Fibroblast of pulmonary artery (primary cell): ENCODE data around the gene EXOC7.

Experiments
- DNase-seq: peaks from one replicate; pipeline ENCODE4 v3.0.0-alpha.2; 2010; ENCODE audit warnings: low read depth
- H3K4me3 ChIP-seq: replicated peaks from 2 replicates; pipeline ENCODE4 v1.5.1; 2011; ENCODE audit warnings: low read depth, mild to moderate bottlenecking, control low read depth, low read length, moderate library complexity
- TF ChIP-seq, protein P1 (sequence below): IDR thresholded peaks from 2 replicates; pipeline ENCODE4 v1.5.1; 2011; ENCODE audit warnings: mild to moderate bottlenecking, control low read depth, low read length, inconsistent platforms; ENCODE audit errors: missing control alignments

The EXOC7 gene

DNA sequence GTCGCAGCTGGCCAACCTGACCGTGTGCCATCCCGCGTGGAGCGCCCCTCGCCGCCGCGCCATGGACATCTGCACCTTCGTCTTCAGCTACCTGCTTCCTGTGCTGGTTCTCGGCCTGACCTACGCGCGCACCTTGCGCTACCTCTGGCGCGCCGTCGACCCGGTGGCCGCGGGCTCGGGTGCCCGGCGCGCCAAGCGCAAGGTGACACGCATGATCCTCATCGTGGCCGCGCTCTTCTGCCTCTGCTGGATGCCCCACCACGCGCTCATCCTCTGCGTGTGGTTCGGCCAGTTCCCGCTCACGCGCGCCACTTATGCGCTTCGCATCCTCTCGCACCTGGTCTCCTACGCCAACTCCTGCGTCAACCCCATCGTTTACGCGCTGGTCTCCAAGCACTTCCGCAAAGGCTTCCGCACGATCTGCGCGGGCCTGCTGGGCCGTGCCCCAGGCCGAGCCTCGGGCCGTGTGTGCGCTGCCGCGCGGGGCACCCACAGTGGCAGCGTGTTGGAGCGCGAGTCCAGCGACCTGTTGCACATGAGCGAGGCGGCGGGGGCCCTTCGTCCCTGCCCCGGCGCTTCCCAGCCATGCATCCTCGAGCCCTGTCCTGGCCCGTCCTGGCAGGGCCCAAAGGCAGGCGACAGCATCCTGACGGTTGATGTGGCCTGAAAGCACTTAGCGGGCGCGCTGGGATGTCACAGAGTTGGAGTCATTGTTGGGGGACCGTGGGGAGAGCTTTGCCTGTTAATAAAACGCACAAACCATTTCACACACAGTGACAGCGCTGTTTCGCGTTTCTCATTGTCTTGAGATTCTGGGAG, 26.6 kb downstream of the EXOC7 start:
- DNase-seq, result no peak
- TF ChIP-seq, protein P1, sequence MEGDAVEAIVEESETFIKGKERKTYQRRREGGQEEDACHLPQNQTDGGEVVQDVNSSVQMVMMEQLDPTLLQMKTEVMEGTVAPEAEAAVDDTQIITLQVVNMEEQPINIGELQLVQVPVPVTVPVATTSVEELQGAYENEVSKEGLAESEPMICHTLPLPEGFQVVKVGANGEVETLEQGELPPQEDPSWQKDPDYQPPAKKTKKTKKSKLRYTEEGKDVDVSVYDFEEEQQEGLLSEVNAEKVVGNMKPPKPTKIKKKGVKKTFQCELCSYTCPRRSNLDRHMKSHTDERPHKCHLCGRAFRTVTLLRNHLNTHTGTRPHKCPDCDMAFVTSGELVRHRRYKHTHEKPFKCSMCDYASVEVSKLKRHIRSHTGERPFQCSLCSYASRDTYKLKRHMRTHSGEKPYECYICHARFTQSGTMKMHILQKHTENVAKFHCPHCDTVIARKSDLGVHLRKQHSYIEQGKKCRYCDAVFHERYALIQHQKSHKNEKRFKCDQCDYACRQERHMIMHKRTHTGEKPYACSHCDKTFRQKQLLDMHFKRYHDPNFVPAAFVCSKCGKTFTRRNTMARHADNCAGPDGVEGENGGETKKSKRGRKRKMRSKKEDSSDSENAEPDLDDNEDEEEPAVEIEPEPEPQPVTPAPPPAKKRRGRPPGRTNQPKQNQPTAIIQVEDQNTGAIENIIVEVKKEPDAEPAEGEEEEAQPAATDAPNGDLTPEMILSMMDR, result no peak
- no peak overlapping the region for H3K4me3 ChIP-seq

DNA sequence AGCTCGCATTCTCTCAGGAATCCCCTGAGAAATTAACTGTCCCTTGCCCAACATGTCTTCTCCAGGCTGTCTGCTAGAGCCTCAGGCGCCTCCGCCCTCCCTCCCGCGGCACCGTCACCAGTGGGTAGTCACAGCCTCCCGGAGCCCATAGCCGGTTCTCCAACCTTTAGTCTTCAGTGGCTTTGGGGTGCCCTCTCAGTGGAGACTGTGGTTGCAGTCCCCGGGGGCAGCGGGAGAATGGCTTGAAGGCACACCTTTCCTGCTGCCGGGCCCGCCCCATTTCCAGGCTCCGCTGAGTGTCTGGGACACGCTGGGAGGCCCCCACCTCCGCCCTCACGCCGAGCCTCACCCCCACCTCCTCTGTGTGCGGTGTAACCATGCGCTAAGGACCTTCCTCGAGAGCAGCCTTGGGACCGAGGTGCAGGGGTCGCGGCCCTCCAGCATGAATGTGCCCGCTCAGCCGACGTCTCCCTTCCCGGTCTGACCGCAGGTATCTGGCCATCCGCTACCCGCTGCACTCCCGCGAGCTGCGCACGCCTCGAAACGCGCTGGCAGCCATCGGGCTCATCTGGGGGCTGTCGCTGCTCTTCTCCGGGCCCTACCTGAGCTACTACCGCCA, 27.3 kb downstream of the EXOC7 start:
- no peak overlapping the region for H3K4me3 ChIP-seq
- no peak for DNase-seq

DNA sequence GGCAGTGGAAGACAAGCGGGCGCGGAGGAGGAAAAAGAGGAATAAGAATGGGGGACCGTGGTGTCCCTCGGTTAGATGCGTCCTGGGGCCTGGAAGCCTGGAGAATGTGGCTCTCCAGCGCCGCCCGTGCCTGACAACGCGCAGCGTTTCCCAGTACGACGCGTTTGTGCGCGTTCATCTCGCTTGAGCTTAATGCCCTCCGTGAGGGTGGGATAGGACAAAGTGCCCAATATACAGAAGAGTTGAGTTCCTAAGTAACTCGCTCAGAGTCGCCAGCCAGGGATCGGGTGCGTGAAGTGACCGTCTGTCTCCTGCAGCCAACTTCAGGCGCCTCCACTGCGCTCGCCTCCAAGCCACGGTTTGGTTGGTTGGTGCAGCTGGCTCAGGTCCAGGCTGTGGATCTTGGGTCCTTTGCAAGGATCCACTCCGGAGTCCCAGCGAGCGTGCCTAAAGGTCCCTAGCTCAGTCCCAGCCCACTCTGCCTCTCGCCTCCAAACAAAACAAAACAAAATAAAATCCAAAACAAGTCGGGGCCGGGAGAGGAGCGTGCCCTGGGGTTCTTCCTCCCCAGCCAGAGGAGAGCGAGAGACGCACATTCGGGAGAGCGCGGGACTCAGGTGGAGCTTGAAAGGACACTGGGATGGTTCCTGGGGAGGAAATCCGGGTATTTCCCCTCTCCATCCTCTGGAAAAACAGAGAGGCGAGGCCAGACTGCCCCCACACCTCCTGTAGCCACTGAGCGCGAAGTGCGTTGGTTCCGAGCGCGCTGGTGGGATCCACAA, 28.0 kb downstream of the EXOC7 start:
- no peak for DNase-seq
- H3K4me3 ChIP-seq, result no peak overlapping the region
- TF ChIP-seq, protein P1, result no peak

More for the DNA sequence above, 27.3 kb downstream of the EXOC7 start:
- TF ChIP-seq, protein P1, result no peak

DNA sequence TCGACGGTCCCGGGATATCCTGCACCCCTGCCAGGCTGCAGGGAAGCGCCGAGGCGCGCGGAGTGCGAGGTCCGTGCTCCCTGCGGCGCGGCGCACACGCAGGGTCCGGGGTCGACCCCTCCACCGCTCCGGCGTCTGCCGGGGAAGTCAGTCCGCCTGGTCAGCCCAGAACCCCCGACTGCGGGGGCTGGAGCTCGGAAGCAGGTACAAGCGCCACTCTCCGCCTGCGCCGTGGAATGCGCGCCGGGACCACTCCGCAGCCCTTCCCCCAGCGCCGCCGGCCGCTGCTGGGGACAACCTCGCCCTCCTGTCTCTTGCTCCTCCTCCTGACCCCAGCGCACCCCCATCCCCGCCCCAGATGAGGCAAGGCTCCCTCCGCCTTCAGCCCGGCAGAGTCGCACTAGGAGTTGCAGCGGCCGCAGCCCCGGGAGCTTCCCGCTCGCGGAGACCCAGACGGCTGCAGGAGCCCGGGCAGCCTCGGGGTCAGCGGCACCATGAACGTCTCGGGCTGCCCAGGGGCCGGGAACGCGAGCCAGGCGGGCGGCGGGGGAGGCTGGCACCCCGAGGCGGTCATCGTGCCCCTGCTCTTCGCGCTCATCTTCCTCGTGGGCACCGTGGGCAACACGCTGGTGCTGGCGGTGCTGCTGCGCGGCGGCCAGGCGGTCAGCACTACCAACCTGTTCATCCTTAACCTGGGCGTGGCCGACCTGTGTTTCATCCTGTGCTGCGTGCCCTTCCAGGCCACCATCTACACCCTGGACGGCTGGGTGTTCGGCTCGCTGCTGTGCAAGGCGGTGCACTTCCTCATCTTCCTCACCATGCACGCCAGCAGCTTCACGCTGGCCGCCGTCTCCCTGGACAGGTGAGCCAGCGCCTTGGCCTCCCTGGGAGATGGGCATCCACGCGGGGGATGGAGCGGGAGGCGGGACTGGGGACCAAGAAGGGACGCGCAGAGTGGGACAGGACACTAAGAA, 28.9 kb downstream of the EXOC7 start, which contains the start of gene GALR2:
Gene GALR2 (plus strand): TSS at position 392 of the 974 bp plus-strand sequence. CDS start 103 bp downstream, at position 495.
- no peak within 1 kb of the TSS for H3K4me3 ChIP-seq
- TF ChIP-seq, protein P1, result no peak
- no peak for DNase-seq

DNA sequence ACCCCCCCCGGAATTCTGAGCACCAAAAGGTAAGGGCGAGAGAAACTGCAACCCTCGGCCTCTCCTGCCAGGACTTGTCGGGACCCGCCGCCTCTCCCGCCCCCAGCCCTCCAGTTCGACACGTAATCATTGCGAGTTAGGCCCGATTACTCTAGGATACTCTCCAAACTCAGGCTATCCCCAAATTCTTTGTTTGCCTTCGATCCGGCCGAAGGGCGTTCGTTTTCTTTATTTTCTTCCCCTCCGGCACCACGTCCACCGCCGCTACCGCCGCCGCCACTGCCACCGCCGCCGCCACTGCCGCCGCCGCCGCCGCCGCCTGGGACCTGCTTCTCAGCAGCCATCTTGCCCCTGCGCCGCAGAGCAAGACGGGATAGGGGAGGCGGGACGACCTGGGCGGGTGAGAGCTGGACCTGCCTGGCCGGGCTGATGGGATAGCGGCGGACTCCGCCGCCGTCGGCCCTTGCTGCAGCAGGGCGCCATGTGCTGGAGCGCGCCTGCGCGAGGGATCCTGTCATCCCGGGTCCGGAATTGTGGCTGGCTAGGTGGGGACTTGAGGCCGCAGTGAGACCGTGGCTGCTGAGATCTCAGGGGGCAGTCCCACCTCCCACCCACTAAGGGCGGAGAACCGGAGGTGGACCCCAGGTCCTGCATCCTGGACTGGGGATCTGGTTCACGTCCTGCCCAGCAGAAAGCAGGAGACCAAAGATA, 31.3 kb downstream of the EXOC7 start, which contains the start of gene SRP68:
Gene SRP68 (minus strand): TSS at position 370 of the 711 bp plus-strand sequence. CDS start 26 bp downstream, at position 344.
- TF ChIP-seq, protein P1, result no peak
- peak within 1 kb of the TSS; percentile 80 for H3K4me3 ChIP-seq
- DNase-seq, result peak; percentile 92
